K562 (cell line): ENCODE data around the gene TRUB2. TPM values are rescaled to one million over a fixed set of nuclear protein-coding genes. Genes with fewer than 3 reads are reported as not detected.

Experiments
- FOXO4 ChIP-seq: fragments of 450-650 bp; formaldehyde crosslinking; IDR thresholded peaks from 2 replicates; pipeline ENCODE4 v1.4.0; 2020; ENCODE audit warnings: mild to moderate bottlenecking, moderate library complexity
- KDM5B ChIP-seq: fragments of 200-600 bp; sonication (generic); IDR thresholded peaks from 2 replicates; pipeline ENCODE4 v1.6.1; 2012; ENCODE audit warnings: low read depth, mild to moderate bottlenecking, moderate library complexity, low read length, control low read depth, inconsistent platforms; ENCODE audit not compliant: insufficient replicate concordance
- NR0B1 ChIP-seq: fragments of 450-650 bp; IDR thresholded peaks from one replicate; pipeline ENCODE4 v1.6.1; 2018; ENCODE audit warnings: mild to moderate bottlenecking, moderate library complexity; ENCODE audit not compliant: partially characterized antibody
- PPARD ChIP-seq: fragments of 250-450 bp; sonication (Bioruptor Pico); IDR thresholded peaks from 2 replicates; pipeline ENCODE4 v1.8.0; 2022; ENCODE audit warnings: inconsistent platforms, mild to moderate bottlenecking, moderate library complexity
- RERE ChIP-seq: sonication (generic); formaldehyde crosslinking; IDR thresholded peaks from 2 replicates; pipeline ENCODE4 v1.8.0; 2023; ENCODE audit warnings: missing genetic modification reagents, mild to moderate bottlenecking, borderline replicate concordance
- SREBF1 ChIP-seq: fragments of 150-350 bp; IDR thresholded peaks from 2 replicates; pipeline ENCODE4 v1.6.1; 2014; ENCODE audit warnings: antibody characterized with exemption, low read depth, low read length, borderline replicate concordance
- ZBTB49 ChIP-seq: sonication (generic); formaldehyde crosslinking; IDR thresholded peaks from 2 replicates; pipeline ENCODE4 v1.8.0; 2022; ENCODE audit warnings: missing genetic modification reagents, mild to moderate bottlenecking, borderline replicate concordance
- ZFP91 ChIP-seq: sonication (generic); formaldehyde crosslinking; IDR thresholded peaks from 2 replicates; pipeline ENCODE4 v1.8.0; 2022; ENCODE audit warnings: mild to moderate bottlenecking, missing genetic modification reagents
- ZNF24 ChIP-seq: fragments of 450-650 bp; IDR thresholded peaks from 2 replicates; pipeline ENCODE4 v1.6.1; 2016
- ZNF644 ChIP-seq: fragments of 200-800 bp; sonication (Bioruptor generic); IDR thresholded peaks from 2 replicates; pipeline ENCODE4 v1.6.1; 2016; ENCODE audit warnings: low read depth, missing genetic modification characterization, missing compliant biosample characterization
- ZNF740 ChIP-seq, 3 experiments: fragments of 200-800 bp in 1 of 3; sonication (Bioruptor generic) in 1 of 3; sonication (generic) in 1 of 3; formaldehyde crosslinking in 1 of 3; IDR thresholded peaks; 2 replicates each; pipeline versions ENCODE4 v1.6.1 to v1.8.0; 2016 to 2022; ENCODE audit warnings: mild to moderate bottlenecking in 2 of 3, missing compliant biosample characterization in 2 of 3, missing genetic modification characterization in 2 of 3, missing genetic modification reagents in 1 of 3
- polyA plus RNA-seq, 8 experiments: library from polyadenylated mRNA; depleted of rRNA in 4 of 8; stranded (reverse) in 5 of 8; unstranded in 3 of 8; fragments of >200 nt; fragmentation: Nextera tagmentation in 2 of 8; fragmentation: Illumina TruSeq in 1 of 8; extraction: Ambion mirVana in 2 of 8; extraction: Trizol in 1 of 8; gene quantifications; 2 replicates each; pipeline versions ENCODE4 v1.2.1 to v1.2.3, GENCODE V29; 2011 to 2014; ENCODE audit warnings: inconsistent platforms in 1 of 8, missing spikeins in 1 of 8
- total RNA-seq, 7 experiments: library from RNA; depleted of rRNA in 6 of 7; stranded (reverse); fragments of >200 nt in 6 of 7; fragmentation: Illumina TruSeq in 2 of 7; extraction: Trizol in 2 of 7; gene quantifications; 2 replicates each; pipeline versions ENCODE4 v1.2.1 to v1.2.3, GENCODE V29; 2011 to 2021; ENCODE audit warnings: low replicate concordance in 1 of 7

TRUB2 gene
- total and polyA plus RNA-seq, 9 of the 15 experiments (the other 6 are each of a cell fraction or from before 2014, with no cell fraction given), result 9.3 to 110 (median 63.0) TPM

GRCh38 chr9:128322404-128323211, at the start of gene TRUB2, which contains the start of gene COQ4 (continued):
- TF ChIP-seq SREBF1 (no peak; the same call in none of the 2 replicates), FOXO4 (CRISPR knock-in tag) (no peak; the same call in 1 of the 2 replicates), NR0B1 (no peak), RERE (no peak), ZNF644 (no peak), ZNF740 (CRISPR knock-in tag; IDR thresholded peaks at IDR 0.05) (no peak), ZNF740 (tag; IDR thresholded peaks at IDR 0.05) (no peak), ZNF24 (no peak), ZFP91 (CRISPR knock-in tag) (no peak), KDM5B (peak; percentile 82), ZBTB49 (no peak), PPARD (CRISPR knock-in tag) (no peak)
